HepG2 (cell line): ENCODE data around the gene ERO1A. TPM values are rescaled to one million over a fixed set of nuclear protein-coding genes. Genes with fewer than 3 reads are reported as not detected.

Experiments used
- ATAC-seq: fragments of 200-7000 bp; cut with Tn5 transposase; 3 replicates; pipeline ENCODE4 v1.9.1; 2020; ENCODE audit warnings: mild to moderate bottlenecking, moderate library complexity
- BruUV-seq: library from RNA; stranded (reverse); fragments of 400-500 nt; replicated peaks from 2 replicates; lab custom pipeline; 2021; lab: Mats Ljungman, UMichigan
- CTCF ChIA-PET: fragments of 300-600 bp; formaldehyde crosslinking; extraction: SDS; loops from one replicate; lab custom pipeline; 2021; ENCODE audit warnings: low total read pairs, inconsistent platforms, low intra/inter-chr PET ratio; lab: Yijun Ruan, JAX
- POLR2A ChIA-PET: fragments of 350-600 bp; sonication (Branson Sonifier 250); formaldehyde crosslinking; loops from one replicate; lab custom pipeline; 2020; ENCODE audit warnings: antibody characterized with exemption, inconsistent platforms; lab: Yijun Ruan, JAX
- DNase-seq: peaks from one replicate; pipeline ENCODE4 v3.0.0-alpha.2; 2015; ENCODE audit warnings: low spot score
- FAIRE-seq: peaks from 3 replicates; lab custom pipeline; 2011; peaks lifted over from hg19 to GRCh38; lab: Jason Lieb, UNC
- H2AFZ ChIP-seq: one replicate; pipeline ENCODE4 v1.6.1; 2011; ENCODE audit warnings: low read length, inconsistent platforms
- H3K27ac ChIP-seq: fragments of 300-600 bp; 3 replicates; pipeline ENCODE4 v1.8.0; 2011; ENCODE audit warnings: mixed run types, mild to moderate bottlenecking, mixed read lengths, low read length, inconsistent platforms; ENCODE audit not compliant: insufficient read depth; ENCODE audit errors: extremely low read length
- H3K27me3 ChIP-seq, 2 experiments: fragments of 200-600 bp in 1 of 2; 2 replicates in 1 of 2; 3 replicates in 1 of 2; pipeline versions ENCODE4 v1.6.0 to v1.8.0; 2011; ENCODE audit warnings: low read length in 2 of 2, mild to moderate bottlenecking in 2 of 2, moderate library complexity in 2 of 2, inconsistent platforms in 1 of 2; ENCODE audit not compliant: insufficient read depth in 2 of 2, control insufficient read depth in 1 of 2
- H3K36me3 ChIP-seq, 2 experiments: fragments of 200-600 bp in 1 of 2; replicated peaks in 1 of 2; 2 replicates in 1 of 2; 3 replicates in 1 of 2; pipeline versions ENCODE4 v1.5.1 to v1.8.0; 2011; ENCODE audit warnings: low read length in 2 of 2, inconsistent platforms in 1 of 2; ENCODE audit not compliant: insufficient read depth in 2 of 2, control insufficient read depth in 1 of 2
- H3K4me1 ChIP-seq: 2 replicates; pipeline ENCODE4 v1.5.1; 2012; ENCODE audit warnings: low read length, inconsistent platforms; ENCODE audit not compliant: insufficient read depth
- H3K4me2 ChIP-seq: 2 replicates; pipeline ENCODE4 v1.6.0; 2011; ENCODE audit warnings: low read depth, low read length, inconsistent platforms
- H3K4me3 ChIP-seq, 3 experiments: fragments of 200-600 bp in 1 of 3; sonication (generic), shearing (Covaris generic) in 1 of 3; replicated peaks in 1 of 3; 2 replicates each; pipeline ENCODE4 v1.5.1; 2011 to 2016; ENCODE audit warnings: low read length in 3 of 3, inconsistent platforms in 2 of 3, low read depth in 2 of 3, mild to moderate bottlenecking in 2 of 3, control low read depth in 1 of 3, mixed read lengths in 1 of 3; ENCODE audit not compliant: insufficient read depth in 1 of 3
- H3K79me2 ChIP-seq: one replicate; pipeline ENCODE4 v1.6.1; 2011; ENCODE audit warnings: low read length, inconsistent platforms; ENCODE audit not compliant: insufficient read depth
- H3K9ac ChIP-seq: 2 replicates; pipeline ENCODE4 v1.6.0; 2011; ENCODE audit warnings: mild to moderate bottlenecking, low read depth, low read length, inconsistent platforms; ENCODE audit not compliant: insufficient read depth
- H3K9me3 ChIP-seq: 2 replicates; pipeline ENCODE4 v1.5.1; 2012; ENCODE audit warnings: mild to moderate bottlenecking, low read length
- H4K20me1 ChIP-seq: 2 replicates; pipeline ENCODE4 v1.6.0; 2011; ENCODE audit warnings: inconsistent platforms, mild to moderate bottlenecking, low read length, moderate library complexity; ENCODE audit not compliant: insufficient read depth
- CTCF ChIP-seq: sonication (generic); formaldehyde crosslinking; IDR thresholded peaks from 2 replicates; pipeline ENCODE4 v1.5.0; 2020; ENCODE audit warnings: mild to moderate bottlenecking, missing genetic modification reagents, moderate library complexity
- DDIT3 ChIP-seq: sonication (generic); formaldehyde crosslinking; IDR thresholded peaks from 2 replicates; pipeline ENCODE4 v1.4.0; 2020; ENCODE audit warnings: mild to moderate bottlenecking, missing genetic modification reagents
- EHMT2 ChIP-seq: fragments of 200-600 bp; sonication (generic); IDR thresholded peaks from 2 replicates; pipeline ENCODE4 v1.7.0; 2017; ENCODE audit warnings: antibody characterized with exemption, low read depth, low read length, borderline replicate concordance
- IKZF5 ChIP-seq: IDR thresholded peaks from 2 replicates; pipeline ENCODE4 v1.6.1; 2018; ENCODE audit warnings: missing genetic modification reagents, mild to moderate bottlenecking, missing compliant biosample characterization
- JDP2 ChIP-seq: sonication (generic); formaldehyde crosslinking; IDR thresholded peaks from 2 replicates; pipeline ENCODE4 v1.8.1; 2022; ENCODE audit warnings: missing genetic modification reagents, borderline replicate concordance
- NFRKB ChIP-seq: fragments of 450-650 bp; IDR thresholded peaks from 2 replicates; pipeline ENCODE4 v1.6.1; 2017
- PRDM4 ChIP-seq: sonication (generic); formaldehyde crosslinking; IDR thresholded peaks from 2 replicates; pipeline ENCODE4 v1.9.0; 2021; ENCODE audit warnings: missing genetic modification reagents, borderline replicate concordance
- SALL1 ChIP-seq: sonication (generic); formaldehyde crosslinking; IDR thresholded peaks from 2 replicates; pipeline ENCODE4 v1.8.0; 2022; ENCODE audit warnings: mild to moderate bottlenecking, missing genetic modification reagents
- UBTF ChIP-seq: sonication (generic); formaldehyde crosslinking; IDR thresholded peaks from 2 replicates; pipeline ENCODE4 v1.4.0; 2020; ENCODE audit warnings: mild to moderate bottlenecking, missing genetic modification reagents
- ZFP36 ChIP-seq: fragments of 150-350 bp; IDR thresholded peaks from 2 replicates; pipeline ENCODE4 v1.6.1; 2018; ENCODE audit warnings: borderline replicate concordance, low read length, low read depth; ENCODE audit not compliant: partially characterized antibody
- ZNF20 ChIP-seq: sonication (generic); formaldehyde crosslinking; IDR thresholded peaks from 2 replicates; pipeline ENCODE4 v1.4.0; 2020; ENCODE audit warnings: mild to moderate bottlenecking, moderate library complexity, missing genetic modification reagents
- ZNF329 ChIP-seq: sonication (generic); formaldehyde crosslinking; IDR thresholded peaks from 2 replicates; pipeline ENCODE4 v1.9.0; 2021; ENCODE audit warnings: low read depth, mild to moderate bottlenecking, missing genetic modification reagents
- ZNF331 ChIP-seq: sonication (generic); formaldehyde crosslinking; IDR thresholded peaks from 2 replicates; pipeline ENCODE4 v1.4.0; 2020; ENCODE audit warnings: missing genetic modification reagents
- ZNF768 ChIP-seq: sonication (generic); formaldehyde crosslinking; IDR thresholded peaks from 2 replicates; pipeline ENCODE4 v1.4.0; 2020; ENCODE audit warnings: missing genetic modification reagents
- WGBS: methylation state at CpG from one replicate; pipeline ENCODE4 v1.1.6; 2017; ENCODE audit warnings: low lambda C conversion rate; 5-methylcytosine and 5-hydroxymethylcytosine counted together
- in situ Hi-C: cut with HindIII; loops from 2 replicates; pipeline ENCODE4 v1.10.0; 2017; ENCODE audit warnings: low pct_unique_long_range_greater_than_20kb; ENCODE audit not compliant: extremely low pct_ligation_motif_present
- intact Hi-C: fragments of 100-400 bp; cut with micrococcal nuclease; formaldehyde crosslinking; loops from one replicate; pipeline ENCODE4 v1.10.0; 2022; ENCODE audit not compliant: unreplicated experiment
- polyA plus RNA-seq, 8 experiments: library from polyadenylated mRNA; depleted of rRNA in 3 of 8; stranded (reverse) in 7 of 8; unstranded in 1 of 8; fragments of >200 nt; fragmentation: Illumina TruSeq in 4 of 8; extraction: Trizol in 4 of 8; gene quantifications; 2 replicates each; pipeline versions ENCODE4 v1.2.1 to v1.2.3, GENCODE V29; 2011 to 2016; ENCODE audit warnings: low read depth in 4 of 8, missing spikeins in 1 of 8, mixed read lengths in 1 of 8; ENCODE audit not compliant: insufficient read depth in 1 of 8
- total RNA-seq, 5 experiments: library from RNA; depleted of rRNA; stranded (reverse); fragments of >200 nt; fragmentation: Illumina TruSeq; extraction: Trizol; gene quantifications; 2 replicates each; pipeline ENCODE4 v1.2.3, GENCODE V29; 2016; ENCODE audit warnings: low read depth in 1 of 5

Gene ERO1A
- total and polyA plus RNA-seq, 2 of the 13 experiments (the other 11 are each of a cell fraction or from before 2014, with no cell fraction given): 60.3 to 137 TPM

GRCh38 chr14:52650774-52651173 lies 44.6 kb downstream of the ERO1A start (continued):
- no peak for TF ChIP-seq UBTF (CRISPR knock-in tag)
- peak; percentile 72 for TF ChIP-seq CTCF (CRISPR knock-in tag)
- TF ChIP-seq IKZF5 (CRISPR knock-in tag): no peak

- Histone ChIP-seq H3K27ac (no peak overlapping the region), H3K36me3 (peaks cover 5 to 51% of the 10 kb centered on the region in 2 experiments), H3K9ac (no peak overlapping the region), H3K4me2 (no peak overlapping the region), H3K9me3 (no peaks in the 10 kb centered on the region), H4K20me1 (no peaks in the 10 kb centered on the region), H3K79me2 (no peaks in the 10 kb centered on the region), H2AFZ (no peak overlapping the region), H3K27me3 (no peaks in the 10 kb centered on the region), H3K4me1 (no peaks in the 10 kb centered on the region), H3K4me3 (no peak overlapping the region)
- ATAC-seq (no peak), FAIRE-seq (no peak), DNase-seq (no peak)
- in situ Hi-C loops: no loop called here
- no peak for TF ChIP-seq EHMT2
- TF ChIP-seq DDIT3 (CRISPR knock-in tag): no peak
- no peak for TF ChIP-seq PRDM4 (CRISPR knock-in tag)
- no peak for TF ChIP-seq NFRKB
- no peak for TF ChIP-seq ZNF768 (CRISPR knock-in tag)
- no peak for TF ChIP-seq ZFP36
- no peak for TF ChIP-seq SALL1 (CRISPR knock-in tag)
- no peak for TF ChIP-seq ZNF331 (CRISPR knock-in tag)
- no peak for TF ChIP-seq JDP2 (CRISPR knock-in tag)
- TF ChIP-seq ZNF20 (CRISPR knock-in tag): no peak
- TF ChIP-seq ZNF329 (CRISPR knock-in tag): no peak
- intact Hi-C loops: no loop called here
- ChIA-PET POLR2A (no interaction called here), CTCF (no interaction called here)
- WGBS: 95% methylated on average over 1 of the region's 1 CpG
- no TSS peak for BruUV-seq
Observed at GRCh38 chr14:52649511-52649910, 45.8 kb downstream of the ERO1A start.
